ENCODE data around the gene STAT3.
"Not testable (repeated sequence)": the region's sequence is repeated elsewhere in the genome, so short reads cannot be mapped to it uniquely, and the experiment has no call there.

STAT3 gene

DNA sequence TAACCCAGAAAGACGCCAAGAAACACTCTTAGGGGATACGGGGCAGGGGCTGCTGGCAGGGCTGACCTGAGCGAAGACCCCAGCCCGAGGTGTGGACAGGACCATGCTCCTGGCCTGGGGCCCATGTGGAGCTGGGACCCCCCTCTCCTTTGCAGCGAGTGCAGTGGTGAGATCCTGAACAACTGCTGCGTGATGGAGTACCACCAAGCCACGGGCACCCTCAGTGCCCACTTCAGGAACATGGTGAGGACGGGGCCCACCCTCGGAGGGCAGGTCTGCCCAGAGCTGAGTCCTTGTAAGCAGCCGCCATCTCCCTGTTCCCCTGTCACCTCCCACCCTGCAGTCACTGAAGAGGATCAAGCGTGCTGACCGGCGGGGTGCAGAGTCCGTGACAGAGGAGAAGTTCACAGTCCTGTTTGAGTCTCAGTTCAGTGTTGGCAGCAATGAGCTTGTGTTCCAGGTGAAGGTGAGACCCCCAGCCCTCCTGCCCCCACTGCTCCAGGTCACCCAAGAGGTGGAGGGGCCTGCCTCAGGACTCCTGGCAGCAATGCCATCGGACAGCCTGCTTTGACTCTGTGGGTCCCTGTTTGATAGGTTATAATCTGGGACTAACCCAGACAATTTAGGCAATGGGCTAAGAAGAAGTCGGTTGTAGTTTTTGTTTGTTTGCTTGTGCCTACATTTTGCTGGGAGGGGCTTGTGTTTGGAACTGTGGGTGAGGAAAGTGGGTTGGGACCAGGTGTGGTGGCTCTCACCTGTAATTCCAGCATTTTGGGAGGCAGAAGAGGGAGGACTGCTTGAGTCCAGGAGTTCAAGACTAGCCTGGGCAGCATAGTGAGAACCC is 83.8 kb downstream of the STAT3 start:
- in situ Hi-C loops (cut with HindIII; ENCODE audit: low sequenced_read_pairs), result loop anchor here (25.0 kb wide), 1 partner anchor 208 kb away; no protein-coding TSS in a partner anchor

DNA sequence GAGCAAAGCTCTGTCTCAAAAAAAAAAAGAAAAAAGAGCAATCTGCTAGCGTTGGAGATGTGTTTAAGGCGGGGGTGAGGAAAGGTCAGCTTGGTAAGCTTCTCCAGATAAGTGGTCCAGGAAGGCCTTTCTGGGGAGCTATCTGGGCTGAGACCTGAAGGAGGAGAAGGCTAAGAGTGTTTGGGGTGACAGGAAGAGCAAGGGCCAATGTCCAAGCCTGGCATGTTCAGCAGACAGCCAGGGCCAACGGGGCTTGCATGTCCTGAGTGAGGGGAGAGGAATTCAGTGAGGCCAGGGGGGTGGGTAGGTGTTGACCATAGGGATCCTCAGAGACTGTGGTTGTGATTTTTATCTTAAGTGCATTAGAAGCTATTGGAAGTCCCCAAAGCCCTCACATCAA is 84.5 kb downstream of the STAT3 start:
- in situ Hi-C loops (cut with HindIII; ENCODE audit: low sequenced_read_pairs), result loop anchor here (25.0 kb wide), 1 partner anchor 209 kb away; no protein-coding TSS in a partner anchor

DNA sequence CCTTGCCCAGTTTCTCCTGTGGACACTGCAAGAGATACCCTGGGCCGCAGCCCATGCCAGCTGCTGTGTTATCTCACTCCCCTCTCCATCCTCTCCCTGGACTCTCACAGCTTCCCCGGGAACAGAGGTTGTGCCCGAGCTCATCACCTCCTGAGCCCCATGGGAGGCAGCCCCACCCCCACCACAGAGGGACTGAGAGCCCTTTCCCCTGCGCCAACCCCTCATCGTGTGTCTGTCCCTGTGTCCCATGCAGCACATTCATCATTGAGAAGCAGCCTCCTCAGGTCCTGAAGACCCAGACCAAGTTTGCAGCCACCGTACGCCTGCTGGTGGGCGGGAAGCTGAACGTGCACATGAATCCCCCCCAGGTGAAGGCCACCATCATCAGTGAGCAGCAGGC is 87.2 kb downstream of the STAT3 start:
- in situ Hi-C loops (cut with HindIII; ENCODE audit: low sequenced_read_pairs), result loop anchor here (25.0 kb wide), 1 partner anchor 211 kb away; no protein-coding TSS in a partner anchor

DNA sequence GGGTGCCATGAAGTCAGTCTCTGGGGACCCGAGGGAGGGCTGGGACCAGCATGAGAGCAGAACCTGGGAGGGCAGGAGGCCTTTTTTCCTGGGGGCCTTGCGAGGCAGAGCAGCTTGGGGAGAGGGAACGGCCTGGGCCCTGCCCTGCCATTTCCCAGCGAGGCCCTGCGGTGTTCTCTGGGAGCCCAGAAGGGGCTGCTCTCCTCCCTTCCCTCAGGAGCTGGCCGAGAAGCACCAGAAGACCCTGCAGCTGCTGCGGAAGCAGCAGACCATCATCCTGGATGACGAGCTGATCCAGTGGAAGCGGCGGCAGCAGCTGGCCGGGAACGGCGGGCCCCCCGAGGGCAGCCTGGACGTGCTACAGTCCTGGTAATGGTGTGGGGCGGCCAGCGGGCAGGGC is 88.3 kb downstream of the STAT3 start:
- in situ Hi-C loops (cut with HindIII; ENCODE audit: low sequenced_read_pairs), result loop anchor here (25.0 kb wide), 1 partner anchor 212 kb away; no protein-coding TSS in a partner anchor

DNA sequence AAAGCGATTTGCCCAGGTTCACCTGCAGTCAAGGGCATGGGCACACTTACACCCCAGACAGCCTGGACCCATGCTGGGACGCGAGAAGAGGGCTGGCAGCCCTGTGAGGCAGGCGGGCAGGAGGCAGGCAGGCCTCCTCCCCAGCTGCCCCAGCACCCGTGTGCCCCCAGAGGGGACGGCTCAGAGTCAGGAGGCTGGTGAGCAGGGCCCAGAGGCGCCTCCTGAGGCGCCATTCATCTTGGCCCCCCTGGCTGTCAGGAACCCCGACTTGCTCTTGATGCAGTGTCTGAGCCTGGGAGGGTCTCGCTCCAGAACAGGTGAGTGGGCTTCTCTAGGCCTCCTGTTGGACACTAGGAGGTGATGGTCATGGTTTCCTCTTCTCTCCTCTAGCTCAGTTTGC is 88.9 kb downstream of the STAT3 start:
- in situ Hi-C loops (cut with HindIII; ENCODE audit: low sequenced_read_pairs), result not testable (repeated sequence)

DNA sequence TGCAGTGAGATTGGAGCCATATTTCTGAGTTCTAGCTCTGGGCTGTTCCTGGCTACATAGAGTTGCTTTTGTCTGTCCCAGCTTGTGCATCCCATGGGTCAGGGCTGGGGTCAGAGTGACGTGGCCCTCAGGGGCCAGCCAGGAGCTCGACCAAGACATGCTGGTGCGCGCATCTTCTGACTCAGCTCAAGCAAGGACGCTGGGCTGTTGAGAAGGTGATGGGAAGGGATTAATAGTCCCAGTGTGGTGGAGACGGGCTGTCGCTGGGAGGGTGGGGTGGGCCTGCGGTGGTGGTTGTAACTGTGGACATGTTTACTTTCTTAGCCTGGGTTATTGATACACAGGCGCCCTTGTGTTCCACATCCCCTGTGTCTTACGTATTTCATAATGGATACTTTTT is 90.5 kb downstream of the STAT3 start:
- in situ Hi-C loops (cut with HindIII; ENCODE audit: low sequenced_read_pairs), result not testable (repeated sequence)

DNA sequence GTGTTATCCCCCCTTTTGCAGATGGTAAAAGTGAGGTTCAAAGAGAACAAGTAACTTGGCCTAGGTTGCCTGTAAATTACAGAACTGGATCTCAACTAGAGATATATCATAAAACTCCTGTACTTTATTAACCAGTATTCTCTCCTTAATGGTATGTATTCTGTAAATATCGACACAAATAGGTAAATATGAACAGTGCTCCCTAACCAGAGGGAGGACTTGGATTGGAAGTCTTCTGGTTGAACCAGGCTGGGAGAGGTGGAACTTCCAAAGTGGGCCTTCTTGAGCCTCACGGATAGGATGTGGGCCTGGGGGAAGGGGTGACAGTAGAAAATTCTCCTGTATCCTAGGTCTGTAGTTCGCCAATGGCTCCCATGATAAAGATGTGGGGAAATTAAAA is 92.2 kb downstream of the STAT3 start:
- in situ Hi-C loops (cut with HindIII; ENCODE audit: low sequenced_read_pairs), result no loop called here

DNA sequence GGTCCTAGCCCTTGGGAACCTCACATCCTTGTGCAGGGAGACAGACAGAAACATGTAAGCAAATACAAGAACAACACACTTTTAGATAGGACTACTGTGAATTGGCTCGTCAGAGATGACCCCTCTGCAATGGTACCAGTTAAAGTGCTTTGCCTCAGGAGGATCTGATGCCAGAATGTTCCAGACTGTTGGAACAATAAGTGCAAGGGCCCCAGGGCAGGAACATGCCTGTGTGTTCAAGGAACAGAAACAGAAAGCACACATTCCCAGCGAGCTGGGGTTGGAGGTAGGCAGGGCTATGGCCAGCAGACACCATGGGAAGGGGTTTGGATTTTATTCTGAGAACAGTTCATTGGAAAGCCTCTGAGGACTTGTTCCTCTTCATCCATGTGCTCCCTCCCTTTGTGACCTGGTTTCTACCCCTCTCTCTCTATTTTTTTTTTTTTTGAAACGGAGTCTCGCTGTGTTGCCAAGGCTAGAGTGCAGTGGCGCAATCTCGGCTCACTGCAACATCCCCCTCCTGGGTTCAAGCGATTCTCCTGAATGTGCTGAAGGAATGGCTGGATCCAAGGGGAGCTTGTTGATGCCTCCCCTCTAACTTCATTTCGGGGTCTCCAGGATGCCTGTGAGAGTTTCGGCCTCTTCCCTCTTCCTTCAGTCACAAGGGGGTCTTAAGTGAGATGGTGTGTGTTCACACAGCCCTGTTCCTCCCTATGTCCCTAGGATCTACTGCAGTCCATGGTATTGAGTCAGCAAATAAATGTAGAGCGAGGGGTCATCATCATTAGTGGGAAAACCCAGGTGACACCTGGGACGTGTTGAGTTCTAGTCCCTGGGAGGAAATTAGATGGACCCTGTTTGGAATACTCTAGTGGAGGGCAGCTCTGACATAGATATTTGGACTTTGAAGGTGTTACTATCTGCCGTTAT is 93.5 kb downstream of the STAT3 start:
- in situ Hi-C loops (cut with HindIII; ENCODE audit: low sequenced_read_pairs), result no loop called here

DNA sequence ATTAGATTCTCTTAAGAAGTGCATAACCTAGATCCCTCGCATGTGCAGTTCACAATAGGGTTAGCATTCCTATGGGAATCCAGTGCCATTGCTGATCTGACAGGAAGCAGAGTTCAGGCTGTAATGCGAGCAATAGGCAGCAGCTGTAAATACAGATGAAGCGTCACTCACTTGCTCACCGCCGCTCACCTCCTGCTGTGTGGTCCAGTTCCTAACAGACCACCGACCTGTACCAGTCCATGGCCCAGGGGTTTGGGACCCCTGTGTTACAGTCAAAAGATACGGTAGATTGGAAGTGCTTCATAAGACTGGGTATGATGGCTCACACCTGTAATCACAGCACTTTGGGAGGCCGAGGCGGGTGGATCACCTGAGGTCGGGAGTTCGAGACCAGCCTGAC is 97.1 kb downstream of the STAT3 start:
- in situ Hi-C loops (cut with HindIII; ENCODE audit: low sequenced_read_pairs), result no loop called here

DNA sequence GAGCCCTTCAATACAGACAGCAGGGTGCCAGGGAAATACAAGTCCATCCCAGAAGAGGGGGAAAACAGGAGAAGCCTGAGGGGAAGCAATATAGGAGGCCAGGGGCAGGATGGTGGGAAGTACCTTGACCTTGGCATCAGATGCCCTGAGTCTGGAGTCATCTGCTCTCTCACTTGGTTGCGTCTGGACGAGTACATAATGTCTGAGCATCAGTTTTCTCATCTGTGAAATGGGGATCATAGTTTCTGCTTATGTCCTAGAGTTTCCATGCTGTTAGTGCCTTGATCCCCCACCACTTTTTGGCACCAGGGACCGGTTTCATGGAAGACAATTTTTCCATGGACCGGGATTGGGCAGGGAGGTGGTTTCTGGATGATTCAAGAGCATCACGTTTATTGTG is 97.7 kb downstream of the STAT3 start:
- in situ Hi-C loops (cut with HindIII; ENCODE audit: low sequenced_read_pairs), result no loop called here

DNA sequence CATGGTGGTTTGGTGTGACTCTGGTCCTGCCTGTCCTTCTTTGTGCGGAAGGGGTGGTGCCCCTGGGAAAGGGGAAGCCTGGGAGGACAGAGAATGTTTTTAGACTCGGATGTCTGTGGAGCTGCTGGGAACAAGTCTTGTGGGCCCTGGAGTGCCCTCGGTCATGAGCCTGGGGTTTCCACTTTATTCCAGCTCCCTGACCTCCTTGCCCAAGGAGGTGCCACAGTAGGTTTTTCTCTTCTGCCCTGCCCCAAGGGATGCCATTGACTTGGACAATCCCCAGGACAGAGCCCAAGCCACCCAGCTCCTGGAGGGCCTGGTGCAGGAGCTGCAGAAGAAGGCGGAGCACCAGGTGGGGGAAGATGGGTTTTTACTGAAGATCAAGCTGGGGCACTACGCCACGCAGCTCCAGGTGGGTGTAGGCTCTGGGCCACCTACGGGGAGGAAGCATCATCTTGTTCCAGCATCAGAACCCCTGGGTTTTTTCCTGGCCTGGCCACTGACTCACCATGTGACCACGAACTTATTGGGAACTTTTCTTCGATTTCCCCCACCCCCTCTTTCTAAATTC is 98.5 kb downstream of the STAT3 start:
- in situ Hi-C loops (cut with HindIII; ENCODE audit: low sequenced_read_pairs), result no loop called here

DNA sequence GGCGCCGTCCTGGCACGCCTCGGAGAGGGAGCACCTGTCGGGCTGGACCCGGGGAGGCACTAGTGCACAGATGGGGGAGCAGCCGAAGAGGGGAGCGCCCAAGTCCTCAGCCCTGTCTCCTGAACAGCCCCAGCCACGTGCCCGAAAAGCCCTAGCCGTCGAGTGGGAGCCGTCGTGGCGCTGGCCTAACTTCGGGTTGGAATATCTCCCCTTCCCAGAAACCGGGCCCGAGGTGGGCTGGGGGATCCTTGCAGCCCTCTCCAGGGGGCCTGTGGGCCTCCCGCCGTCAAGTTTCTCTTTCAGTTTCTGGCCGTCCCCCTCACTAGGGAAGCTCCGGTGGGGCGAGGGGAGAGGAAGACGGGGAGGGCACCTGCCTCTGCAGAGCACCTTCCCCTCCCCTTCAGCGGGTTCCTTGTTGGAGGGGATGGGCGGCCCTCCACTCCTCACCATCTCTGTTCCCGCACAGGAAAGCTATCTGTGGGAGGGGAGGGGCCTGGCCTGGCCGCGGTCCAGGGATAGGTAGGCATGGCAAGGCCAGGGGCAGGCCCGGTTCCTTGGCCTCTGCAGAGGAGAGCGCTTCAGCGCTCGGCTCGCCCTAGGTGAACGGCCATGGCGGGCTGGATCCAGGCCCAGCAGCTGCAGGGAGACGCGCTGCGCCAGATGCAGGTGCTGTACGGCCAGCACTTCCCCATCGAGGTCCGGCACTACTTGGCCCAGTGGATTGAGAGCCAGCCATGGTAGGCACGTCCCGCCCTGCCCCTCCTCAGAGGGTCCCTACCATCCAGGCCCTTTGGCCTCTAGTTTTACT is 99.2 kb downstream of the STAT3 start:
- in situ Hi-C loops (cut with HindIII; ENCODE audit: low sequenced_read_pairs), result no loop called here

DNA sequence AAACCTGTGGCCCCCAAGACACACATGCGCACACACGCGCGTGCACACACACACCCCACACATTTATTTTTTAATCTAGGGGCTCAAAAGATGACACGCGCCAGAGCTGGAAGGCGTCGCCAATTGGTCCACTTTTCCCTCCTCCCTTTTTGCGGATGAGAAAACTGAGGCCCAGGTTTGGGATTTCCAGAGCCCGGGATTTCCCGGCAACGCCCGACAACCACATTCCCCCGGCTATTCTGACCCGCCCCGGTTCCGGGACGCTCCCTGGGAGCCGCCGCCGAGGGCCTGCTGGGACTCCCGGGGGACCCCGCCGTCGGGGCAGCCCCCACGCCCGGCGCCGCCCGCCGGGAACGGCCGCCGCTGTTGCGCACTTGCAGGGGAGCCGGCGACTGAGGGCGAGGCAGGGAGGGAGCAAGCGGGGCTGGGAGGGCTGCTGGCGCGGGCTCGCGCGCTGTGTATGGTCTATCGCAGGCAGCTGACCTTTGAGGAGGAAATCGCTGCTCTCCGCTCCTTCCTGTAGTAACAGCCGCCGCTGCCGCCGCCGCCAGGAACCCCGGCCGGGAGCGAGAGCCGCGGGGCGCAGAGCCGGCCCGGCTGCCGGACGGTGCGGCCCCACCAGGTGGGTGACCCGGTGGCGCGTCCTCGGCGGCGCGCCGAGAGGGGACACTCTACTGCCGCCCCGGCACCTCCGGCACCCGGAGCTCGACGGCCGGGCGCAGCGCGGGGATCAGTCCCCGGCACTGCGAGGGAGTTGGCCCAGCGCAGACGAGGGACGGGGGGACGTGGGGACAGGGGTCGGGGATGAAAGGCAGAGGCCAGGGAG is 100.1 kb downstream of the STAT3 start, which contains the start of gene STAT5A:
TSS of gene STAT5A (plus strand) at position 522 of the 826 bp plus-strand sequence. CDS start 914 bp downstream, outside the sequence.
- in situ Hi-C loops (cut with HindIII; ENCODE audit: low sequenced_read_pairs), result no loop called here

DNA sequence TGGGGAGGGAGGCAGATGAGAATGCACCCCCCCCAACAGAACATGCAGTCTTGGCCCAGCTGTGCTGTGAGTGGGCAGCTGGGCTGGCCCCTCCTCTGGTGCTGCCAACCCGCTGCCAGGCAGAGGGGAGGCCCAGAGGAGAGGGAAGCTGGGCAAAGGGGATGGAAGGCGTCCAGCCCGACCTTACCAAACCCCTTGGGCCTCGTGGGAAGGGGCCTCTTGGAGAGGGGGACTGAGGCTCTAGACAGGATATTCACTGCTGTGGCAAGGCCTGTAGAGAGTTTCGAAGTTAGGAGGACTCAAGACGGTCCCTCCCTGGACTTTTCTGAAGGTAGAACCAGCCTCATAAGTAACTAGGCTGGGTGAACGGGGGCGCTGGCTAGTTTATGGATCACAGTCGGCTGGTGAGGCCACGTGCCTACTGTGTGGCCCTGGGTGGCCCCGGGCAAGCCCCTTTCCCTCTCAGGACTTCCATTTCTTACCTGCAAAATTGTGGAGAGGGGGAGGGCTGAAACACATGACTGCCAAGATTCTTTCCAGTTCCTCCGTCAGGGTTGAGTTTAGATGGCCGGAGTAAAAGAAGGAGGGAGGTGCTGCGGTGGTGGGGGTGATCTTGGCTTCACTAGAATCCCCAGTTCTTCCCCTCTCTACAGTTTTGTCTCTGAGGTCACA is 100.8 kb downstream of the STAT3 start:
- in situ Hi-C loops (cut with HindIII; ENCODE audit: low sequenced_read_pairs), result no loop called here

DNA sequence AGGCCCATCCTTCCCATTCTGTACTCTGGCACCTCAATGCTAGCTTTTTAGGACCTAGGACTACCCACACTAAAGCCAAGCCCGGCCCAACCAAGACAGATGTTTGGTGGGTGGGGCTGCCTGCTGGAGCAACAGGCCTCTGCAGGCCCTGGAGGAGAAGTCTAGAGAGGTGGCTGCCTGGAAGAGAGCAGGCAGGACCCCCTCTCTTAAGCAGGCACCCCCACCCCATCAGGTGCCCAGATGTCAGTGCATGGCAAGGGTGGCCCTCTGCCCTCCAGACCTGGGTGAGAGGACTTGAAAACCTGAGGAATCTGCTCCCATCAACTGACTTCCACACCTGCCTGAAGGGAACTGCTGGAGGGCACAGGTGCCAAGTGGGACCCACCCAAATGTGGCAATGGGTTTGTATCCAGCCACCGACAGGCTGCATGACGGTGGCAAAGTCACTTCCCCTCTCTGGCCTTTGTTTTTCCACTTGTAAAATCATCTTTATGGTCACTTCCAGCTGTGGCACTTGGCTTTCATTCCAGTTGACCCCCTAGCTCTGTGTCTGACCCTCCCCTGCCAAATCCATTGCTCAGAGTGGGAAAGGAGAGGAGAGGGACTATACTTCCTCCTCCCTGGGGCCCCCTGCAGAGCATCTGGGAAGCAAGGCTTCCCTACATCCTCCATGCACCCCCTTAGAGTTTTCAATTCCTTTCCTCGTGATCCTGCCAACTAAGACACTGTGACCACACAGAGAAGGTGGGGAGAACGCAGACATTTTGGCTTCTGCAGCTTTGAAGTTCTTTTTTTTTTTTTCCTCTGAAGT is 101.6 kb downstream of the STAT3 start:
- in situ Hi-C loops (cut with HindIII; ENCODE audit: low sequenced_read_pairs), result no loop called here

DNA sequence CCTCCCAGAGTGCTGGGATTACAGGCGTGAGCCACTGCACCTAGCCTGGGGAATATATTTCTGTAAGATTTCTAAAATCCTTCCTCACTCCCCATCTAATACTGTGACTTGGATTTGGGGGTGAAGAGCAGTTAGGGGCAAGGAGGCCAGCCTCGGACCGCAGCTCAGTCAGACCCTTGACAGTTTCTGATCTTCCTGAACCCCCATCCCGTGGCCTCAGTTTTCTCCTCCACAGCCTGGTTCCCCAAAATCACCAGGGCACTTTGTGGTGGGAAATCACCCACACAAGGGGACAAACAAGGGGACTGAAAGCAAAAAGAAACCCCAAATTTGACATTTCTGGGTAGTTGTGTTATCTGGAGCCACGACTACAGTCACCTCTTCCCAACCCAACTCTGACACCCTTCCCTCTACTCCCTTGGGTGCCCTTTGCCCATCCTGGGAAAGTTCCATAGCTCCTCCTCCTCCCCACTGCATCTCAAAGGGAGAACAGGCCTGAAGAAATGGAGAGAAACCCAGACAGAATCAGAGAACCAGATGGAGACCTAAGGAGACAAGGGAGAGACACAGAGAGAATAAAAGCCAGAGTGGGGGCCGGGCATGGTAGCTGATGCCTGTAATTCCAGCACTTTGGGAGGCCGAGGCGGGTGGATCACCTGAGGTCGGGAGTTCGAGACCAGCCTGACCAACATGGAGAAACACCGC is 102.7 kb downstream of the STAT3 start:
- in situ Hi-C loops (cut with HindIII; ENCODE audit: low sequenced_read_pairs), result no loop called here

DNA sequence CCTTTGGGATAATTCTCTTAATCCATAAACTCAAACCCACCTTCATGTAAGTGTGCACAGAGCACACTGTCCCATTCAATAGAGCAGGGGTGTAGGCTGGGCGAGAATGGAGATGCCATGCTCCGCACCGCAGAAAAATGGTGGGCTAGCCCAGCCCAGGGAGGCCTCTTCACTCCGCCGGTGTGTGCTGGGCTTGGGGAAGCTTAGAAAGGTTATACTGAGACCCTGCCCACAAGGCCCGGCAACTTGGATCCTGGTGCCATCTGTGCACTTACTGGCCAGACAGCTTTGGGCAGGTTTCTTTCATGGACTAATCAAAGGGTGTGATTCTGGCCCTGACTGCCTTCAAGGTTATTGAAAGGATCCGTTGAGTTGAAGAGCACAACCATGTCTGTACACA is 103.7 kb downstream of the STAT3 start:
- in situ Hi-C loops (cut with HindIII; ENCODE audit: low sequenced_read_pairs), result no loop called here

DNA sequence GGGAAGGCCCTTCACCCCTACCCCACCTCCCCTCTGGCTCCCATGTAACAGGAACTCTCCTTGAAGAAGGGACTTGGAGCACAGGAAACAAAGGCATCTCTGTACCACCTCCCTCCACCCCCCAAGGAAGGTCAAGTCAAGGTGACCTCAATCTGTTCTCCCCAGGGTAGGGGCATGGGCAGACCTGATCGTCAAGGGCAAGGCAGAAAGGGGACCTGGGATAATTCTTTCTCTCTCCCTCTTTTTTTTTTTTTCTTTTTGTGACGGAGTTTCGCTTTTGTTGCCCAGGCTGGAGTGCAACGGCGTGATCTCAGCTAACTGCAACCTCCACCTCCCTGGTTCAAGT is 104.2 kb downstream of the STAT3 start:
- in situ Hi-C loops (cut with HindIII; ENCODE audit: low sequenced_read_pairs), result no loop called here

Data from DLD1 (cell line).